Liver (tissue), 9 donors: Measurements from ENCODE around the gene CDH13. TPM values are rescaled to one million over a fixed set of nuclear protein-coding genes. Genes with fewer than 3 reads are reported as not detected.
A peak's percentile ranks its signal among the peaks of the same experiment; 100 is the strongest.

Experiments used
- DNase-seq: peaks from one replicate; pipeline ENCODE4 v3.0.0-alpha.2; 2017; ENCODE audit warnings: low spot score
- H3K27ac ChIP-seq, 2 donors: one replicate each; pipeline ENCODE4 v1.7.0; 2013; ENCODE audit warnings: inconsistent platforms in 2 of 2, low read length in 2 of 2, control low read depth in 1 of 2, low read depth in 1 of 2, mild to moderate bottlenecking in 1 of 2
- H3K27me3 ChIP-seq, 4 donors: one replicate each; pipeline versions ENCODE4 v1.6.1 to v1.7.0; 2013; ENCODE audit warnings: low read length in 3 of 4, inconsistent platforms in 1 of 4, mild to moderate bottlenecking in 1 of 4, moderate library complexity in 1 of 4; ENCODE audit not compliant: control insufficient read depth in 4 of 4, insufficient read depth in 4 of 4
- H3K36me3 ChIP-seq, 4 donors: one replicate each; pipeline versions ENCODE4 v1.6.1 to v1.7.0; 2013; ENCODE audit warnings: low read length in 3 of 4, mild to moderate bottlenecking in 3 of 4, low read depth in 1 of 4, moderate library complexity in 1 of 4; ENCODE audit not compliant: control insufficient read depth in 4 of 4, insufficient read depth in 3 of 4
- H3K4me1 ChIP-seq, 4 donors: one replicate each; pipeline versions ENCODE4 v1.6.1 to v1.7.0; 2013; ENCODE audit warnings: low read length in 3 of 4, mild to moderate bottlenecking in 3 of 4, moderate library complexity in 1 of 4; ENCODE audit not compliant: control insufficient read depth in 4 of 4, insufficient read depth in 4 of 4
- H3K4me3 ChIP-seq, 3 donors: one replicate each; pipeline versions ENCODE4 v1.6.1 to v1.7.0; 2013; ENCODE audit warnings: low read length in 3 of 3, control low read depth in 1 of 3, low read depth in 1 of 3, mild to moderate bottlenecking in 1 of 3
- H3K9ac ChIP-seq, 2 donors: one replicate each; pipeline ENCODE4 v1.7.0; 2013; ENCODE audit warnings: low read length in 2 of 2, mild to moderate bottlenecking in 2 of 2, moderate library complexity in 2 of 2, control low read depth in 1 of 2, low read depth in 1 of 2
- H3K9me3 ChIP-seq, 4 donors: one replicate each; pipeline versions ENCODE4 v1.6.1 to v1.7.0; 2013; ENCODE audit warnings: low read length in 3 of 4; ENCODE audit not compliant: control insufficient read depth in 4 of 4
- ATF3 ChIP-seq: IDR thresholded peaks from 2 replicates; pipeline ENCODE4 v1.6.1; 2016; ENCODE audit warnings: antibody characterized with exemption
- EGR1 ChIP-seq, 2 donors: IDR thresholded peaks; 2 replicates each; pipeline ENCODE4 v1.6.1; 2016 to 2018; ENCODE audit warnings: antibody characterized with exemption in 2 of 2, low read depth in 2 of 2
- FOXA1 ChIP-seq: IDR thresholded peaks from 2 replicates; pipeline ENCODE4 v1.6.1; 2016; ENCODE audit warnings: antibody characterized with exemption
- FOXA2 ChIP-seq: IDR thresholded peaks from 2 replicates; pipeline ENCODE4 v1.6.1; 2016; ENCODE audit warnings: antibody characterized with exemption
- GABPA ChIP-seq, 2 donors: IDR thresholded peaks in 1 of 2; conservative IDR thresholded peaks in 1 of 2; 2 replicates each; pipeline ENCODE4 v1.6.1; 2016; ENCODE audit warnings: antibody characterized with exemption in 2 of 2, mild to moderate bottlenecking in 1 of 2, moderate library complexity in 1 of 2
- HNF4A ChIP-seq, 2 donors: conservative IDR thresholded peaks; 2 replicates each; pipeline ENCODE4 v1.6.1; 2016; ENCODE audit warnings: antibody characterized with exemption in 2 of 2, mild to moderate bottlenecking in 2 of 2
- JUND ChIP-seq, 2 donors: IDR thresholded peaks; 2 replicates each; pipeline ENCODE4 v1.6.1; 2016; ENCODE audit warnings: antibody characterized with exemption in 2 of 2
- NR2F2 ChIP-seq: IDR thresholded peaks from 2 replicates; pipeline ENCODE4 v1.6.1; 2016; ENCODE audit warnings: antibody characterized with exemption
- RAD21 ChIP-seq, 2 donors: IDR thresholded peaks; 2 replicates each; pipeline ENCODE4 v1.6.1; 2016; ENCODE audit warnings: antibody characterized with exemption in 2 of 2, mild to moderate bottlenecking in 2 of 2
- RXRA ChIP-seq, 2 donors: IDR thresholded peaks; 2 replicates each; pipeline ENCODE4 v1.6.1; 2017 to 2018; ENCODE audit warnings: antibody characterized with exemption in 2 of 2, mild to moderate bottlenecking in 1 of 2
- SP1 ChIP-seq: IDR thresholded peaks from 2 replicates; pipeline ENCODE4 v1.6.1; 2018; ENCODE audit warnings: antibody characterized with exemption, mild to moderate bottlenecking
- TAF1 ChIP-seq: conservative IDR thresholded peaks from 2 replicates; pipeline ENCODE4 v1.6.1; 2016; ENCODE audit warnings: antibody characterized with exemption, mild to moderate bottlenecking
- YY1 ChIP-seq: IDR thresholded peaks from 2 replicates; pipeline ENCODE4 v1.6.1; 2016; ENCODE audit warnings: antibody characterized with exemption, mild to moderate bottlenecking
- ZBTB33 ChIP-seq: IDR thresholded peaks from 2 replicates; pipeline ENCODE4 v1.6.1; 2016; ENCODE audit warnings: antibody characterized with exemption
- WGBS: extraction: QIAGEN DNeasy Blood & Tissue Kit; methylation state at CpG from one replicate; pipeline ENCODE4 v1.1.7; 2013; 5-methylcytosine and 5-hydroxymethylcytosine counted together
- polyA plus RNA-seq, 2 donors: library from polyadenylated mRNA; stranded (reverse) in 1 of 2; unstranded in 1 of 2; fragments of 200-250 nt in 1 of 2; fragments of >200 nt in 1 of 2; fragmentation: Nextera tagmentation in 1 of 2; extraction: Ambion mirVana in 1 of 2; gene quantifications; one replicate each; pipeline versions ENCODE4 v1.2.1 to v1.2.3, GENCODE V29; 2013 to 2015
- total RNA-seq, 2 donors: library from RNA; depleted of rRNA; stranded (reverse); fragments of >200 nt; gene quantifications; one replicate each; pipeline ENCODE4 v1.2.3, GENCODE V29; 2014
- TF ChIP-seq, protein P1 (sequence below): IDR thresholded peaks from 2 replicates; pipeline ENCODE4 v1.6.1; 2016; ENCODE audit warnings: antibody characterized with exemption, mild to moderate bottlenecking
- TF ChIP-seq, protein P2 (sequence below): IDR thresholded peaks from 2 replicates; pipeline ENCODE4 v1.6.1; 2016; ENCODE audit warnings: antibody characterized with exemption
- TF ChIP-seq, protein P3 (sequence below): fragments of 150-350 bp; IDR thresholded peaks from 2 replicates; pipeline ENCODE4 v1.5.1; 2017; ENCODE audit warnings: improper control_type of control experiment, low read depth, low read length; ENCODE audit not compliant: missing input control
- donor health status: healthy.
- donor health status: healthy.
- donor health status: healthy.
- donor health status: healthy.
- donor health status: healthy.

Gene CDH13
- total and polyA plus RNA-seq, 4 donors = 0.21 to 1.5 (median 0.58) TPM

- TF ChIP-seq, protein P1, sequence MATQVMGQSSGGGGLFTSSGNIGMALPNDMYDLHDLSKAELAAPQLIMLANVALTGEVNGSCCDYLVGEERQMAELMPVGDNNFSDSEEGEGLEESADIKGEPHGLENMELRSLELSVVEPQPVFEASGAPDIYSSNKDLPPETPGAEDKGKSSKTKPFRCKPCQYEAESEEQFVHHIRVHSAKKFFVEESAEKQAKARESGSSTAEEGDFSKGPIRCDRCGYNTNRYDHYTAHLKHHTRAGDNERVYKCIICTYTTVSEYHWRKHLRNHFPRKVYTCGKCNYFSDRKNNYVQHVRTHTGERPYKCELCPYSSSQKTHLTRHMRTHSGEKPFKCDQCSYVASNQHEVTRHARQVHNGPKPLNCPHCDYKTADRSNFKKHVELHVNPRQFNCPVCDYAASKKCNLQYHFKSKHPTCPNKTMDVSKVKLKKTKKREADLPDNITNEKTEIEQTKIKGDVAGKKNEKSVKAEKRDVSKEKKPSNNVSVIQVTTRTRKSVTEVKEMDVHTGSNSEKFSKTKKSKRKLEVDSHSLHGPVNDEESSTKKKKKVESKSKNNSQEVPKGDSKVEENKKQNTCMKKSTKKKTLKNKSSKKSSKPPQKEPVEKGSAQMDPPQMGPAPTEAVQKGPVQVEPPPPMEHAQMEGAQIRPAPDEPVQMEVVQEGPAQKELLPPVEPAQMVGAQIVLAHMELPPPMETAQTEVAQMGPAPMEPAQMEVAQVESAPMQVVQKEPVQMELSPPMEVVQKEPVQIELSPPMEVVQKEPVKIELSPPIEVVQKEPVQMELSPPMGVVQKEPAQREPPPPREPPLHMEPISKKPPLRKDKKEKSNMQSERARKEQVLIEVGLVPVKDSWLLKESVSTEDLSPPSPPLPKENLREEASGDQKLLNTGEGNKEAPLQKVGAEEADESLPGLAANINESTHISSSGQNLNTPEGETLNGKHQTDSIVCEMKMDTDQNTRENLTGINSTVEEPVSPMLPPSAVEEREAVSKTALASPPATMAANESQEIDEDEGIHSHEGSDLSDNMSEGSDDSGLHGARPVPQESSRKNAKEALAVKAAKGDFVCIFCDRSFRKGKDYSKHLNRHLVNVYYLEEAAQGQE = no peak
- TF ChIP-seq FOXA2 (no peak), YY1 (no peak), RXRA (IDR thresholded peaks at IDR 0.05) (no peak), HNF4A (conservative IDR thresholded peaks at IDR 0.05) (no peak), NR2F2 (no peak), EGR1 (IDR thresholded peaks at IDR 0.05; ENCODE audit: low read depth in 2 of 2) (no peak), JUND (IDR thresholded peaks at IDR 0.05) (no peak), GABPA (IDR thresholded peaks at IDR 0.05 in 1 of 2, conservative IDR thresholded peaks at IDR 0.05 in 1 of 2) (no peak), SP1 (no peak), ATF3 (no peak)
- TF ChIP-seq, protein P2, sequence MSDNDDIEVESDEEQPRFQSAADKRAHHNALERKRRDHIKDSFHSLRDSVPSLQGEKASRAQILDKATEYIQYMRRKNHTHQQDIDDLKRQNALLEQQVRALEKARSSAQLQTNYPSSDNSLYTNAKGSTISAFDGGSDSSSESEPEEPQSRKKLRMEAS = no peak
Observed at GRCh38 chr16:82623241-82623640, 3.5 kb upstream of the CDH13 start (continued).

DNA sequence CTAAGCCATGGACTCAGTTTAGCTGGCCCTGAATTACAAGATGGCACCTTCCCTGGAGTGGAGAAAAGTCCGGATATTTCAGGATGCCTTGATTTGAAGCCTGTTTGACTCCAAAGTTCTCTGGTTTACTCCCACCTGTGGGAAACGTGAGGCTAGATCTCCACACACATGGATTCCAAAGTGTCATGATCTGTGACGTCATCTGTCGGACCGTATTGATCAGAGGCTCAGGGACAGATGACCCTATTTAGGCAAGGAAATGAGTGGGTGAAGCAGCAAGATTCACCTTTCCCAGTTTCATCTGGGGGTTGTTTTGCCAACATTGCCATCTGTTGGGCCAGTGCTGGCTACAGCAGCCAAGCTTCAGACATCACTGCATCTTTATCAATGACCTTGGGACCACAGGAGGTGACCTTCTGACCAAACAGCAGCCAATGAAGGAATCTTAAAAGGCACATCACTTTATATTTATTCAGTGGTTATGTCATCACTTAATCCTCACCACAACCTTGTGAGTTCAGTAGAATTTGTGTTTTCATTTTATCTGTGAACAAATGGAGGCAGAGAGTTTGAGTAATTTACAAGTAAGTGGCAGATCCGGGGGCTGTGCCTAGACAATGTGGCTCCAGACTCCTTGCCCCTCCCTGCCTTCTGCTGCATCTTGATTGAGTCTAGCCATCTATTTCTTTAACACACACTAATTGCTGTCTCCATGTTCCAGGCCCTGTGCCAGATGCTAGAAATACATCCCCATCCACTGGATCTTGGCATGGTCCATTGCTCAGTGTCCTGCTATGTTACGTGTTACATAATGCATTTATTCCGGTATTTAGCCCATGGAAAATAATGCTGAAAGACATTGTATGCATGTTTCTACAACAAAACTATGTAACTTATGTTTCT lies 1.5 kb upstream of the CDH13 start:
- H3K27me3 ChIP-seq = peaks cover 0 to 18% (median 3%) of the 10 kb centered on the region in 4 donors
- H3K27ac ChIP-seq = no peak overlapping the region
- H3K4me1 ChIP-seq = no peaks in the 10 kb centered on the region
- no peak overlapping the region for H3K9ac ChIP-seq
- TF ChIP-seq JUND (IDR thresholded peaks at IDR 0.05) = no peak
- TF ChIP-seq, protein P2 = no peak
- TF ChIP-seq SP1 = no peak
- H3K36me3 ChIP-seq = no peaks in the 10 kb centered on the region
- no peak overlapping the region for H3K4me3 ChIP-seq
- WGBS = 53% methylated on average over 8 of the region's 8 CpGs
- DNase-seq = no peak
- peaks cover 0 to 3% (median 0%) of the 10 kb centered on the region in 4 donors for H3K9me3 ChIP-seq

GRCh38 chr16:82628088-82628423 lies 1.3 kb downstream of the CDH13 start:
- no peak for DNase-seq
- Histone ChIP-seq H3K4me3 (peak overlapping the region in 1 of 3 donors; percentile 35), H3K27ac (no peak overlapping the region), H3K36me3 (no peaks in the 10 kb centered on the region), H3K4me1 (no peaks in the 10 kb centered on the region), H3K27me3 (peaks cover 0 to 14% (median 3%) of the 10 kb centered on the region in 4 donors), H3K9me3 (peaks cover 0 to under 1% (median 0%) of the 10 kb centered on the region in 4 donors), H3K9ac (no peak overlapping the region)
- WGBS = 21% methylated on average over 13 of the region's 13 CpGs
- TF ChIP-seq NR2F2 (no peak), FOXA2 (no peak), TAF1 (no peak), YY1 (no peak), EGR1 (IDR thresholded peaks at IDR 0.05; ENCODE audit: low read depth in 2 of 2) (no peak), ZBTB33 (no peak), RAD21 (IDR thresholded peaks at IDR 0.05) (no peak), JUND (IDR thresholded peaks at IDR 0.05) (no peak), GABPA (IDR thresholded peaks at IDR 0.05 in 1 of 2, conservative IDR thresholded peaks at IDR 0.05 in 1 of 2) (no peak), FOXA1 (no peak)
- TF ChIP-seq, protein P2 = no peak
- TF ChIP-seq, protein P3, sequence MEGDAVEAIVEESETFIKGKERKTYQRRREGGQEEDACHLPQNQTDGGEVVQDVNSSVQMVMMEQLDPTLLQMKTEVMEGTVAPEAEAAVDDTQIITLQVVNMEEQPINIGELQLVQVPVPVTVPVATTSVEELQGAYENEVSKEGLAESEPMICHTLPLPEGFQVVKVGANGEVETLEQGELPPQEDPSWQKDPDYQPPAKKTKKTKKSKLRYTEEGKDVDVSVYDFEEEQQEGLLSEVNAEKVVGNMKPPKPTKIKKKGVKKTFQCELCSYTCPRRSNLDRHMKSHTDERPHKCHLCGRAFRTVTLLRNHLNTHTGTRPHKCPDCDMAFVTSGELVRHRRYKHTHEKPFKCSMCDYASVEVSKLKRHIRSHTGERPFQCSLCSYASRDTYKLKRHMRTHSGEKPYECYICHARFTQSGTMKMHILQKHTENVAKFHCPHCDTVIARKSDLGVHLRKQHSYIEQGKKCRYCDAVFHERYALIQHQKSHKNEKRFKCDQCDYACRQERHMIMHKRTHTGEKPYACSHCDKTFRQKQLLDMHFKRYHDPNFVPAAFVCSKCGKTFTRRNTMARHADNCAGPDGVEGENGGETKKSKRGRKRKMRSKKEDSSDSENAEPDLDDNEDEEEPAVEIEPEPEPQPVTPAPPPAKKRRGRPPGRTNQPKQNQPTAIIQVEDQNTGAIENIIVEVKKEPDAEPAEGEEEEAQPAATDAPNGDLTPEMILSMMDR = no peak
